ENCODE data around the gene QRFP.

GRCh38 chr9:130887494-130888144, 9.0 kb downstream of the QRFP start:
- TF ChIP-seq CTCF (IDR thresholded peaks at IDR 0.05), result no peak
- TF ChIP-seq POLR2A (IDR thresholded peaks at IDR 0.05), result no peak
